ENCODE results near the gene PLAA. TPM values are rescaled to one million over a fixed set of nuclear protein-coding genes. Genes with fewer than 3 reads are reported as not detected.

Gene PLAA
- total and polyA plus RNA-seq, 10 of the 15 experiments (the other 5 are each of a cell fraction or from before 2014, with no cell fraction given), result 5.6 to 42.4 (median 34.1) TPM

DNA sequence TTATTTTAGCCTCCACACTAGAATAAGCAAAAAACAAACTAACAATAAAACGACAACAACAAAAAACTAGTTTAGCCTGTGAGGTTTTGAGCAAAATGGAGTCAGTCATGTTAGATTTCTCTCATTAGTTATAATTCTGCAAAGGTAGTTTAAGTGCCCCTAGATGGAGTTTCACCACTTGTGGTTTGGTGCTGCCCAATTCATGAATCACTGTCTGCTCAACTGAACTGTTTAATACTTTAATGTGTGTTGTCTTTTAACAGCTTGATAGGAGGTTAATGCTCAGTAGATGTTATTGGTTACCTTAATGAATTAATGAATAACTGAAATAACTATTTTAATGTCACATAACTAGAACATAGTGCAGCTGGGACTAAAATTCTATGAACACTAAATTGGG is 3.5 kb upstream of the PLAA start (continued):
- TF ChIP-seq NKRF (conservative IDR thresholded peaks at IDR 0.05) (no peak), POLR2A (IDR thresholded peaks at IDR 0.05; ENCODE audit: low read depth, low read length) (no peak), KDM1A (IDR thresholded peaks at IDR 0.05; ENCODE audit: borderline replicate concordance) (no peak), CBX3 (IDR thresholded peaks at IDR 0.05; ENCODE audit: borderline replicate concordance, low read depth) (no peak), REST (IDR thresholded peaks at IDR 0.05; ENCODE audit: low read depth, low read length) (no peak)
- TF ChIP-seq, protein P1, sequence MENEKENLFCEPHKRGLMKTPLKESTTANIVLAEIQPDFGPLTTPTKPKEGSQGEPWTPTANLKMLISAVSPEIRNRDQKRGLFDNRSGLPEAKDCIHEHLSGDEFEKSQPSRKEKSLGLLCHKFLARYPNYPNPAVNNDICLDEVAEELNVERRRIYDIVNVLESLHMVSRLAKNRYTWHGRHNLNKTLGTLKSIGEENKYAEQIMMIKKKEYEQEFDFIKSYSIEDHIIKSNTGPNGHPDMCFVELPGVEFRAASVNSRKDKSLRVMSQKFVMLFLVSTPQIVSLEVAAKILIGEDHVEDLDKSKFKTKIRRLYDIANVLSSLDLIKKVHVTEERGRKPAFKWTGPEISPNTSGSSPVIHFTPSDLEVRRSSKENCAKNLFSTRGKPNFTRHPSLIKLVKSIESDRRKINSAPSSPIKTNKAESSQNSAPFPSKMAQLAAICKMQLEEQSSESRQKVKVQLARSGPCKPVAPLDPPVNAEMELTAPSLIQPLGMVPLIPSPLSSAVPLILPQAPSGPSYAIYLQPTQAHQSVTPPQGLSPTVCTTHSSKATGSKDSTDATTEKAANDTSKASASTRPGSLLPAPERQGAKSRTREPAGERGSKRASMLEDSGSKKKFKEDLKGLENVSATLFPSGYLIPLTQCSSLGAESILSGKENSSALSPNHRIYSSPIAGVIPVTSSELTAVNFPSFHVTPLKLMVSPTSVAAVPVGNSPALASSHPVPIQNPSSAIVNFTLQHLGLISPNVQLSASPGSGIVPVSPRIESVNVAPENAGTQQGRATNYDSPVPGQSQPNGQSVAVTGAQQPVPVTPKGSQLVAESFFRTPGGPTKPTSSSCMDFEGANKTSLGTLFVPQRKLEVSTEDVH (IDR thresholded peaks at IDR 0.05; ENCODE audit: low read depth, partially characterized antibody), result no peak
